Heart left ventricle (tissue), 16 donors: ENCODE measurements around the gene ANAPC10. TPM values are rescaled to one million over a fixed set of nuclear protein-coding genes. Genes with fewer than 3 reads are reported as not detected.

Experiments
- ATAC-seq, 4 donors: fragments of 200-7000 bp; cut with Tn5 transposase; one replicate each; pipeline ENCODE4 v1.9.1; 2020 to 2022; ENCODE audit warnings: moderate library complexity in 4 of 4, mild to moderate bottlenecking in 3 of 4, moderate number of reproducible peaks in 1 of 4
- DNase-seq, 5 donors: peaks; one replicate each; pipeline ENCODE4 v3.0.0-alpha.2; 2020
- H3K27ac ChIP-seq, 12 donors: fragments of 200-600 bp; sonication (generic) in 4 of 12; one replicate each; pipeline versions ENCODE4 v1.5.0 to v1.8.0; 2016 to 2022; ENCODE audit warnings: mild to moderate bottlenecking in 2 of 12
- H3K27me3 ChIP-seq, 9 donors: fragments of 200-600 bp; sonication (generic) in 2 of 9; one replicate each; pipeline versions ENCODE4 v1.5.1 to v1.8.0; 2016 to 2022; ENCODE audit warnings: mild to moderate bottlenecking in 3 of 9
- H3K36me3 ChIP-seq, 9 donors: fragments of 200-600 bp; sonication (generic) in 2 of 9; one replicate each; pipeline versions ENCODE4 v1.5.0 to v1.8.0; 2018 to 2022; ENCODE audit warnings: mild to moderate bottlenecking in 2 of 9
- H3K4me1 ChIP-seq, 12 donors: fragments of 200-600 bp; sonication (generic) in 4 of 12; one replicate each; pipeline versions ENCODE4 v1.5.0 to v1.8.0; 2016 to 2022; ENCODE audit warnings: mild to moderate bottlenecking in 3 of 12
- H3K4me3 ChIP-seq, 12 donors: fragments of 200-600 bp; sonication (generic) in 4 of 12; one replicate each; pipeline versions ENCODE4 v1.5.0 to v1.8.0; 2017 to 2022; ENCODE audit warnings: mild to moderate bottlenecking in 9 of 12, moderate library complexity in 4 of 12
- H3K9me3 ChIP-seq, 12 donors: fragments of 200-600 bp; sonication (generic) in 4 of 12; one replicate each; pipeline versions ENCODE4 v1.5.0 to v1.8.0; 2016 to 2022; ENCODE audit warnings: mild to moderate bottlenecking in 1 of 12
- POLR2A ChIP-seq, 2 donors: fragments of 450-650 bp; IDR thresholded peaks; one replicate each; pipeline ENCODE4 v1.6.1; 2017; ENCODE audit warnings: antibody characterized with exemption in 2 of 2, mild to moderate bottlenecking in 2 of 2, moderate library complexity in 2 of 2
- WGBS, 4 donors: extraction: QIAGEN DNeasy Blood & Tissue Kit in 2 of 4; methylation state at CpG; one replicate each; pipeline versions ENCODE4 v1.1.5 to v1.1.7; 2013 to 2018; 5-methylcytosine and 5-hydroxymethylcytosine counted together
- intact Hi-C, 10 donors: fragments of 100-400 bp; cut with DNase I; formaldehyde crosslinking; loops; one replicate each; pipeline versions ENCODE4 v1.11.1 to v1.14.2; 2022
- polyA plus RNA-seq, 2 donors: library from polyadenylated mRNA; stranded (reverse); fragments of 200-250 nt; gene quantifications; one replicate each; pipeline ENCODE4 v1.2.3, GENCODE V29; 2013
- total RNA-seq, 9 donors: library from RNA; depleted of rRNA in 2 of 9; stranded (reverse); fragments of >200 nt in 2 of 9; fragmentation: NEBNext Ultra II Directional in 3 of 9; extraction: Animal tissue kit (Norgen Biotek cat#: 25700) in 3 of 9; gene quantifications; one replicate each; pipeline versions ENCODE4 v1.1.0 to v1.2.4, GENCODE V29; 2016 to 2023
- TF ChIP-seq, protein P1 (sequence below), 12 donors: fragments of 200-600 bp; sonication (generic) in 4 of 12; IDR thresholded peaks; one replicate each; pipeline versions ENCODE4 v1.5.0 to v1.8.0; 2018 to 2022; ENCODE audit warnings: antibody characterized with exemption in 12 of 12, mild to moderate bottlenecking in 5 of 12
- donor health status: ischemic (EF 13 %, LVEDD 7.1; RV severe dilation, severe dysfunction).
- donor health status: healthy with polysubstance abuse.
- donor health status: DM: no; HTN: yes; CAD: no.
- donor health status: DM: no; HTN: no; CAD: no.
- donor health status: ischemic (EF 25% LVEDD 6.9; RV normal size, moderate dysfunction).
- donor health status: ischemic (EF 25% LVEDD 5.7; RV mildly dilated, moderate dysfunction).
- donor health status: healthy.
- donor health status: DM: yes; HTN: yes; CAD: no.
- donor health status: ischemic (EF 35%, LVEDD 5.7; RV mildly dilated, moderate dysfunction).
- donor health status: nonischemic (EF 11% LVEDD 7.7; RV severe dilation, severe dysfunction).
- donor health status: DM: yes; HTN: yes; CAD: no.
- donor health status: PGD.
- donor health status: ischemic (EF 29% LVEDD 5.4; RV normal size, mild dysfunction).
- donor health status: nonischemic (EF 23%, LVEDD 6.1; RV moderate dilation, normal function).

Gene ANAPC10
- total and polyA plus RNA-seq, 11 donors, result 12.3 to 26.9 (median 13.6) TPM

DNA sequence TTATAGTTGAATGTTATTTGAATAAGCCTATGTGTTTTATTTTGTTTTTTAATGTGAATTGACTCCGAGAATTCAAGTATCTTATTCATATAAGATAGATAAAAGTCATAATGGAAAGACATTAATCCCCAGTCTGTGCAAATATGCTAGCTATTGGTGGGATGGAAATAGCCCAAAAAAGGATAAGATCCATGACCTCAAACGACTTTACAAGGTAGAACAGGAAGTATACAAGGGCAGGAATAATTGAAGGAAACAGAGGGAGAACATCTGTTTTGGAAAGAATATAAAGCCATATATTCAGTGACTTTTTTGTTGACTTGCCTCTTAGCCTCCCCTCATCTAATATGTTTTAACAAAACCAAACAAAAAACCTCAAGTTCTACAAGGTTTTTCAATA is 9.1 kb upstream of the ANAPC10 start:
- no peaks in the 10 kb centered on the region for H3K27me3 ChIP-seq
- no peaks in the 10 kb centered on the region for H3K9me3 ChIP-seq
- TF ChIP-seq, protein P1, sequence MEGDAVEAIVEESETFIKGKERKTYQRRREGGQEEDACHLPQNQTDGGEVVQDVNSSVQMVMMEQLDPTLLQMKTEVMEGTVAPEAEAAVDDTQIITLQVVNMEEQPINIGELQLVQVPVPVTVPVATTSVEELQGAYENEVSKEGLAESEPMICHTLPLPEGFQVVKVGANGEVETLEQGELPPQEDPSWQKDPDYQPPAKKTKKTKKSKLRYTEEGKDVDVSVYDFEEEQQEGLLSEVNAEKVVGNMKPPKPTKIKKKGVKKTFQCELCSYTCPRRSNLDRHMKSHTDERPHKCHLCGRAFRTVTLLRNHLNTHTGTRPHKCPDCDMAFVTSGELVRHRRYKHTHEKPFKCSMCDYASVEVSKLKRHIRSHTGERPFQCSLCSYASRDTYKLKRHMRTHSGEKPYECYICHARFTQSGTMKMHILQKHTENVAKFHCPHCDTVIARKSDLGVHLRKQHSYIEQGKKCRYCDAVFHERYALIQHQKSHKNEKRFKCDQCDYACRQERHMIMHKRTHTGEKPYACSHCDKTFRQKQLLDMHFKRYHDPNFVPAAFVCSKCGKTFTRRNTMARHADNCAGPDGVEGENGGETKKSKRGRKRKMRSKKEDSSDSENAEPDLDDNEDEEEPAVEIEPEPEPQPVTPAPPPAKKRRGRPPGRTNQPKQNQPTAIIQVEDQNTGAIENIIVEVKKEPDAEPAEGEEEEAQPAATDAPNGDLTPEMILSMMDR (IDR thresholded peaks at IDR 0.05), result no peak
- TF ChIP-seq POLR2A (IDR thresholded peaks at IDR 0.05), result no peak
- no peak overlapping the region for H3K27ac ChIP-seq
- intact Hi-C loops, result no loop called here
- no peak for ATAC-seq
- WGBS, 4 donors, result 48 to 68% (median 57%) methylated on average over 2 of the region's 2 CpGs
- no peak for DNase-seq
- peaks cover 0 to 81% (median 80%) of the 10 kb centered on the region in 9 donors for H3K36me3 ChIP-seq
- no peak overlapping the region for H3K4me3 ChIP-seq
- H3K4me1 ChIP-seq, result peaks cover 0 to 23% (median under 1%) of the 10 kb centered on the region in 12 donors

DNA sequence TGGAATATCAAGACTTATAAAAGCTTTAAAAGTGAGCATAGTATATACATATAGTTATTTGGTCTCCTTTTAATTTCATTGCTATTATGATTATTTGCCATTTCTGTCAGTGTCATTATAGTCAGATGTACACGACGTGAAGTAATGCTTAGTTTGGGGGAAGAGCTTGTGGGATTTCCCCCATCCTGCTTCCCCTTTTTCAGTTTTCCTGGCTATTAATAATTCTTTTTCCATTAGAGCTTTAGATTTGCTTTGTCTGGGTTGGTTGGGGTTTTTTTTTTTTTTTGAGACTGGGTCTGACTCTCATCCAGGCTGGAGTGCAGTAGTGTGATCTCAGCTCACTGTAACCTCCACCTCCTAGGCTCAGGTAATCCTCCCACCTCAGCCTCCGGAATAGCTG is 5.5 kb upstream of the ANAPC10 start:
- 70 to 83% (median 74%) methylated on average over 3 of the region's 3 CpGs for WGBS, 4 donors
- H3K4me3 ChIP-seq, result no peak overlapping the region
- H3K27ac ChIP-seq, result no peak overlapping the region
- peaks cover 0 to 45% (median 43%) of the 10 kb centered on the region in 9 donors for H3K36me3 ChIP-seq
- DNase-seq (no peak), ATAC-seq (no peak)
- H3K27me3 ChIP-seq, result no peaks in the 10 kb centered on the region
- TF ChIP-seq, protein P1 (IDR thresholded peaks at IDR 0.05), result no peak
- TF ChIP-seq POLR2A (IDR thresholded peaks at IDR 0.05), result no peak
- H3K9me3 ChIP-seq, result no peaks in the 10 kb centered on the region
- intact Hi-C loops, result no loop called here
- H3K4me1 ChIP-seq, result peaks cover 0 to 54% (median 22%) of the 10 kb centered on the region in 12 donors

DNA sequence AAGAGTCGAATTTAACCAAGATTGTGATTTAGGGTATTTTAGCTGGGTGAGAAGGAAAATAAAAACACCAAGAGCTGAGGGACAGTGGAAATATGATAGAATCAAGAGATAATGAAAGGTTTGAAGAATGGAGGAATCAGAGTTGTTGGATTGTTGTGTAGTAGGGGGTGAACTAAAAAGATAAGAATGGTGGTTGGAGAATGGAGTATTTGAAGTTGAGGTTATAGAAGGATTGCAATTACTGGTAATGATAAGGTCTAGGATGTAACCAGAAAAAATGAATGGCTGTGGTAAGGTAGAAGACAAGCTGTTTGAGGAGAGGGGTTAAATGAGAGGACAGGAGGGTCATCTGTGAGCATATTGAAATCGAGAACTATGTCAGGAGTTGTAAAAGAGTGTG is 4.6 kb upstream of the ANAPC10 start:
- WGBS, 4 donors, result 87 to 94% (median 89%) methylated on average over 2 of the region's 2 CpGs
- no peak for ATAC-seq
- H3K27me3 ChIP-seq, result no peaks in the 10 kb centered on the region
- H3K9me3 ChIP-seq, result no peaks in the 10 kb centered on the region
- H3K27ac ChIP-seq, result no peak overlapping the region
- TF ChIP-seq, protein P1 (IDR thresholded peaks at IDR 0.05), result no peak
- no peak for TF ChIP-seq POLR2A (IDR thresholded peaks at IDR 0.05)
- intact Hi-C loops, result no loop called here
- peaks cover 0 to 36% (median 35%) of the 10 kb centered on the region in 9 donors for H3K36me3 ChIP-seq
- no peak overlapping the region for H3K4me3 ChIP-seq
- DNase-seq, result no peak
- H3K4me1 ChIP-seq, result peaks cover 0 to 51% (median 22%) of the 10 kb centered on the region in 12 donors

DNA sequence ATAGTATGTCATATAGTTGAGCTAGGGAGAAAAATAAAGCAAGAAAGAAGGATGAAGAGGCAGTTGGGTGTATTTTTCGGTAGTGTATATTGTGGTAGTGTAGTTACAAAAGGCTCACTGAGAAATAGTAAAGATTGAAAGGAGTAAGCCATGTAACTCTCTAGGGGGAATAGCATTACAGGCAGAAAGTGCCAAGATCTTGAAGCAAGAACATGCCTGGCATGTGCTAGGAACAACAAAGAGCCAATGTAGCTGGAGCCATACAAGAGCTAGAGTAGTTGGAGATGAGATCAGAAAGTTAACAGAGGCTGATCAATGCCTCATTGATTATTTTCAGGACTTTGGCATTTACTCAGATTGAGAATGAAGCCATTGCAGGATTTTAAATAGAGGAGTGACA is 3.1 kb upstream of the ANAPC10 start:
- intact Hi-C loops, result no loop called here
- TF ChIP-seq, protein P1 (IDR thresholded peaks at IDR 0.05), result no peak
- TF ChIP-seq POLR2A (IDR thresholded peaks at IDR 0.05), result no peak
- no peak overlapping the region for H3K27ac ChIP-seq
- no peak overlapping the region for H3K4me3 ChIP-seq
- no peak for DNase-seq
- no peak for ATAC-seq
- no peaks in the 10 kb centered on the region for H3K9me3 ChIP-seq
- H3K36me3 ChIP-seq, result peaks cover 0 to 21% (median 19%) of the 10 kb centered on the region in 9 donors
- H3K27me3 ChIP-seq, result no peaks in the 10 kb centered on the region
- H3K4me1 ChIP-seq, result peaks cover 3 to 64% (median 33%) of the 10 kb centered on the region in 12 donors
- WGBS, 4 donors, result 87 to 99% (median 96%) methylated on average over 1 of the region's 1 CpG
